Erythroblast (primary cell): ENCODE measurements around the gene INTS6.

Experiments
- GATA1 ChIP-seq: IDR thresholded peaks from 2 replicates; pipeline ENCODE4 v1.6.1; 2011; ENCODE audit warnings: low read depth, mild to moderate bottlenecking, control low read depth, low read length, moderate library complexity
- POLR2A ChIP-seq: IDR thresholded peaks from 2 replicates; pipeline ENCODE4 v1.6.1; 2011; ENCODE audit warnings: mild to moderate bottlenecking, low read length

GRCh38 chr13:51311957-51312520 lies 140.8 kb downstream of the INTS6 start:
- TF ChIP-seq POLR2A (no peak), GATA1 (no peak)
